ENCODE results near the gene ARHGEF40.

GRCh38 chr14:21069388-21070082, 569 bp upstream of the ARHGEF40 start:
- no peak for TF ChIP-seq EZH2 (IDR thresholded peaks at IDR 0.05)
- no peak for TF ChIP-seq POLR2AphosphoS5 (IDR thresholded peaks at IDR 0.05; ENCODE audit: borderline replicate concordance, low read depth, low read length)
